Dendritic cell treated with granulocyte-macrophage colony-stimulating factor and Interleukin-4, amounts not matched to agents 40 ng/mL and 50 ng/mL, for 4 days (primary cell): ENCODE results near the gene MYT1.
A peak's percentile ranks its signal among the peaks of the same experiment; 100 is the strongest.

Experiments
- H3K27ac Mint-ChIP-seq: one replicate; pipeline ENCODE4 v1.8.0; 2022; ENCODE audit warnings: mild to moderate bottlenecking, mixed read lengths
- H3K27me3 Mint-ChIP-seq: one replicate; pipeline ENCODE4 v1.8.0; 2022; ENCODE audit warnings: mild to moderate bottlenecking, mixed read lengths
- H3K36me3 Mint-ChIP-seq: one replicate; pipeline ENCODE4 v1.8.0; 2022; ENCODE audit warnings: low read depth, mixed read lengths
- H3K4me1 Mint-ChIP-seq: one replicate; pipeline ENCODE4 v1.8.0; 2022; ENCODE audit warnings: low read depth, mixed read lengths
- H3K4me3 Mint-ChIP-seq: one replicate; pipeline ENCODE4 v1.8.0; 2022; ENCODE audit warnings: mild to moderate bottlenecking, moderate library complexity, mixed read lengths
- H3K9me3 Mint-ChIP-seq: one replicate; pipeline ENCODE4 v1.8.0; 2022; ENCODE audit warnings: mixed read lengths
- intact Hi-C: fragments of 100-400 bp; cut with micrococcal nuclease; formaldehyde crosslinking; loops from one replicate; pipeline ENCODE4 v1.15.0; 2022

The MYT1 gene

DNA sequence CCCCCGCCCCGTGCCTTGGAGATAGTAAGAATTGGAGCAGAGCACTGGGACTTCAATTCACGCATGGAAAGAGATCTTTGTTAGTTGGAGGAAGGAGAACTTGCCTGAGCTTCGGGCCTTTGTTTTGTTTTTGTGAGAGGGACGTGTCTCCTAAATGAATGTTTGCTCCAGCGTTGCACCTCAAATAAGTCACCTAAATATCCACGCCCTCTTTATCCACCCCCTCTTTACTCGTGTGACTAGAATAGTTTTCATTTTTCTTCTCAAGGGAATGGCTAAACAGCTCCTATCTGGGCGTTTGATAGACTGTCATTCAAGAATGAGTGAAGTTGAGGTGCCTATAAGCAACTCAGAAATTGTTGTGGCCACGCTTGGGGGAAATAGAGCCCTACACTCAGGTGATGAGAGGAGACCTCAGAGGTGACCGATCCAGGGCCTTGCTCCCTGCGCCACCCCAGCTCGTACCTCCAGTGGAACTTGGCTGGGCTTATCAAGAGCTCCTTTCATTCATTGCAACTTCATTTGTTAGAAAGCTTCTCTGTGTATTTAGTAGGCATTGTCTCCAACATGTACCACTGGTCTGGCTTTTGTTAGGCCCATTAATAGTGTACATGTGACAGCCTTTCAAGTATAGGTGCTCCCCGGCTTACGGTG, 92.2 kb downstream of the MYT1 start:
- Mint-ChIP-seq H3K27me3 (peaks cover 3% of the 10 kb centered on the region), H3K27ac (peak overlapping the region; percentile 91), H3K9me3 (no peaks in the 10 kb centered on the region), H3K36me3 (peaks cover 23% of the 10 kb centered on the region), H3K4me3 (peak overlapping the region; percentile 96), H3K4me1 (peaks cover 50% of the 10 kb centered on the region)
- intact Hi-C loops: no loop called here

DNA sequence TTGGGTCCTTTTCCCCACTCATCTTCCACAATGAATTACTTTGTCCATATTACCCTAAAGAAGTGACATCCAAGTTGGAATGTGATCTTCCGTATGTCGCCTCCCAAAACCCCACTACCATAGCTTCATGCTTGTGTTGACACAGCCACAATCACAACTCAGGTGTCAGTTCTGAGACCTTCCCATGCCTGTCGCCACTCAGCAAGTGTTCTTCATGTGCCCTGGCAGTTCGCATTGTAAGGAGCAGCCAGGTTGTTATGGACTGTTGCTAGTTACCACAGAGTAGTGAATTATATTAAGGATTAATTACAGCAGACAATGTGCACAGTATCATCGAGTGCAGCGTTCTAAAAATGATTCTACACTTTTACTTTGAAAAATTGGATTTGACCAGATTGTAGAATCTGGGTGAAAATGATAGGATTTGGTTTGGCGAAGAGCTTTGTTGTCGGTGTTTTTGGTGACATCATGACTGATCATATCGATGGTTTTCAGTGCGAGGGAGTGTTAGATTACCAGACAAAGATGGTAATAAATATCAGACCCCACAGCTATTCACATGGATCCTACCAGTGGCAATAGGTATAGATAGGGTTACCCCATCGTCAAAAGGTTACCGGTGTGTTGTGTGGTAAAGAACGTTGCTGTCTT, 93.0 kb downstream of the MYT1 start:
- Mint-ChIP-seq H3K27ac (no peak overlapping the region), H3K4me1 (peaks cover 48% of the 10 kb centered on the region), H3K27me3 (peaks cover under 1% of the 10 kb centered on the region), H3K36me3 (peaks cover 29% of the 10 kb centered on the region), H3K9me3 (no peaks in the 10 kb centered on the region), H3K4me3 (peak overlapping the region; percentile 20)
- intact Hi-C loops: no loop called here

DNA sequence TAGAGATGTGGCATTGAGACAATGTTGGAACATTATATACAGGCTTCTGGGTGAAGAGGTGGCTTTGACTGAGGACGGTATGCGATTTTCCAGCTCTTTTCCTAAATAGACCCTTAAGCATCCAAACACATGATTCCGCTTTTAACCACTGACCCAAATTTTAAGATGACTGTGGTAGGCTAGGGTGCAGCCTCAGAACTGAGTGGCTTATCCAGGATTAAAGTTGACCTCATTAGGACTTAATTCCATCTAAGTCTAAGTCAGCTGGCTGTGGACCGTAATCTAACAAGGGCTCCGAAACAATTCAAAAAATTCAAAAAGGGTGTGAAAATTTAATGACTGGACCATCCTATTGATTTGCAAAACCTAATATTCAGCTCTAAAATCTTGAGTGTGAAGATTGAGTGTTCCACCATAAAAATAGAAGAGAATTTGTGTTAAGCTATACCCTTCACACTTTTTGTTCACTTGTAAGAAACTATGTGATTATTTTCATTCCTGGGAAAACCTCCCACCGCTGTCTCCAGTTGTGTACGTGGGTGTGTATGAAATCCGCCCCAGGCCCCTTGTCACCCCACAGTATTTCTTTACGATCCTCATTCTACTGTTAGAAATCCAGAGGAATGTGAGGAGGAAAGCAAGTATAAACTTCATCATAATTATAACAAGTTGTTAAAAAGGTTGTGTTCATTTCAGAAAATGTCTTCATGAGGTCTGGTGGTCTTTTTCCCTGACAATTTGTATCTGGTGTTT, 94.0 kb downstream of the MYT1 start:
- intact Hi-C loops: no loop called here
- Mint-ChIP-seq H3K36me3 (peaks cover 39% of the 10 kb centered on the region), H3K9me3 (no peaks in the 10 kb centered on the region), H3K4me1 (peaks cover 38% of the 10 kb centered on the region), H3K27ac (no peak overlapping the region), H3K4me3 (no peak overlapping the region), H3K27me3 (no peaks in the 10 kb centered on the region)

DNA sequence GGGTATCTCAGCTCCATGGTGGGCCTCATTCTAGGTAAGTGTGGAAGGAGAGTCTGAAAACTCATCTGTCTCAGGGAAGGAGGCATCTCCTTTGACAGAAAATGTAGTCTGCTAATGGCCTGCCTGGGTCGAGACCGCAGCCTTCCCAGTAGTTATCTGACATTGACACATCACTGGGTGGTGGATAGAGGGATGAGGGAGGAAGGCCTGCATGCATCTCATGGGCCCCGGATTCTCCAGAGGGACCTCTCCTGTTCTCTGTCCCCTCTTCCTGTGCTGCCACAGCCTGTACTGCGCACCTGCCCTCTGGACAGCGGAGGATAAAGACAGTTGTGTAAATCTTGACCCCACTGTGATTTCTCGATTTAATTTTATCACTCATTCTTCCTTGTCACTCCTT, 96.0 kb downstream of the MYT1 start:
- no peak overlapping the region for H3K4me3 Mint-ChIP-seq
- H3K36me3 Mint-ChIP-seq: peaks cover 55% of the 10 kb centered on the region
- H3K4me1 Mint-ChIP-seq: peaks cover 31% of the 10 kb centered on the region
- intact Hi-C loops: no loop called here
- no peak overlapping the region for H3K27ac Mint-ChIP-seq
- no peaks in the 10 kb centered on the region for H3K27me3 Mint-ChIP-seq
- no peaks in the 10 kb centered on the region for H3K9me3 Mint-ChIP-seq

DNA sequence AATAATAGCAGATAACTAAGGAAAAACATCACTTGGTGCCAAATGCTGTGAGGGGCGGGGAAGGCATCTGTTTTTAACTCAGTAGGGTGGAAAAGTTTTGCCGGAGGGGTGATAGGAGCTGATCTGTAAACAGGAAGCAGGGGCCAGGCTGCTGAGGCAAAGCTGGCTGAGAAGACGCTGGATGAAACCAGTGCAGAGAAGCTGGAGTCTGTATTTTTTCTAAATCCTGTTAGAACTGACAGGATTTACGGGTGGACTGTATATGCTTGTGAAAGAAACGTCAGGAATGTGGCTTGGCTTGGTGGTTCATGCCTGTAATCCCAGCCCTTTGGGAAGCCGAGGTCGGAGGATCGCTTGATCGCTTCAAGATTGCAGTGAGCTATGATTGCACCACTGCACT, 96.9 kb downstream of the MYT1 start:
- H3K36me3 Mint-ChIP-seq: peaks cover 55% of the 10 kb centered on the region
- intact Hi-C loops: no loop called here
- H3K27ac Mint-ChIP-seq: no peak overlapping the region
- H3K9me3 Mint-ChIP-seq: no peaks in the 10 kb centered on the region
- no peak overlapping the region for H3K4me3 Mint-ChIP-seq
- peaks cover 30% of the 10 kb centered on the region for H3K4me1 Mint-ChIP-seq
- H3K27me3 Mint-ChIP-seq: no peaks in the 10 kb centered on the region

DNA sequence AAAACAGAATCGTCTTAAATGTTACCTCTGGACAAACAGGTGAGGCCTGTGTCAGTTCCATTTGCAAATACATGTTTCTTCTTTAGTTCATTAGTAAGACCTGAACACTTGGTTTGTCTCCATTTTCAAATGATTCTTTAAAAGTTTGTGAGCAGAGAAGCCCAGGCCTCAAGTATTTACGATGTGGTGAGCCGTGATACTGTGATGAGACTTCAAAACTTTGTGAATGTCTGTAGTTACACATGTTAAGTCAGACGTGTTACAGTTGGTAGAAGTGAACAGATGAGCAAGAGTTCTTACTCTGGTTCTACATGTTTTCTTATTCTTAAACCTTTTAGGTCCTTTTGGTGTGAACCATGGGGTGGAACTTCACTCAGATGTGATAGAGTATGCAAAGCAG, 99.8 kb downstream of the MYT1 start:
- Mint-ChIP-seq H3K27me3 (no peaks in the 10 kb centered on the region), H3K9me3 (no peaks in the 10 kb centered on the region), H3K4me3 (no peak overlapping the region), H3K27ac (no peak overlapping the region), H3K4me1 (peaks cover under 1% of the 10 kb centered on the region), H3K36me3 (peaks cover 65% of the 10 kb centered on the region)
- intact Hi-C loops: no loop called here

DNA sequence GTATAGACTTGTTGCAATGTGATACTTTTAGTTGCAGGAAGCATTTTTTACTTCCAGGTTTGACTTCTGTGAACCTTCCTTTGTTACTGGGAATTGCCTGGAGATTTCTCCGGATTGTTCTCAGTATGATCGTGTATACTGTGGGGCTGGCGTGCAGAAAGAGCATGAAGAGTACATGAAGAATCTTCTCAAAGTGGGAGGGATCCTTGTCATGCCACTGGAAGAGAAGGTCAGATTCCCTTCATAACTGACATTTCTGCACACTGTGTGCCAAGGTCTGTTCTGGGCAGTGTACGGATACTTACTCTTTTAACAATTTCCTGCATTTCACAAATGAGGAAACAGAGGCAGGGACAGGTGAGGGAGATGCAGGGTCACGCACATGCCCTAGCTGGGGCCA, 100.9 kb downstream of the MYT1 start:
- peaks cover 72% of the 10 kb centered on the region for H3K36me3 Mint-ChIP-seq
- H3K27ac Mint-ChIP-seq: no peak overlapping the region
- no peaks in the 10 kb centered on the region for H3K4me1 Mint-ChIP-seq
- H3K4me3 Mint-ChIP-seq: no peak overlapping the region
- H3K27me3 Mint-ChIP-seq: no peaks in the 10 kb centered on the region
- H3K9me3 Mint-ChIP-seq: no peaks in the 10 kb centered on the region
- intact Hi-C loops: no loop called here

DNA sequence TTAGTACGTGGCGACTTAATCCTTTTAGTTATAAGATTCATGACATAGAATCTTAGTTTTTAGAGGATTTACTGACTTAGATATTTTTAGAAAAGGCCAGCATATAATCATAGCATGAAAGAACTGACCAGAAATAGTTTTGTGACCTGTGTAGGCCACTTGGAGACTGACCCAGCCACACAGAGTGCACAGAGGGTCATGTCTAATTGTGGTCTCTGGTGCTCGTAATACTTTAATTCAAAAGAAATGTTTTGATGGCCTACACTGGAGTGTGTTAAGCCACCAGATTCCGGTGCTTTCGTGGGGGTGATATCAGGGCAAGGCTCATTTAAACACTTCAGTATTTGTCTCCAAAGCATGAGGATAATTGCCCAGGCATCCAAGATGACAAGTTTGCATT, 102.7 kb downstream of the MYT1 start:
- H3K9me3 Mint-ChIP-seq: no peaks in the 10 kb centered on the region
- no peak overlapping the region for H3K4me3 Mint-ChIP-seq
- no peaks in the 10 kb centered on the region for H3K27me3 Mint-ChIP-seq
- peaks cover 70% of the 10 kb centered on the region for H3K36me3 Mint-ChIP-seq
- H3K27ac Mint-ChIP-seq: no peak overlapping the region
- no peaks in the 10 kb centered on the region for H3K4me1 Mint-ChIP-seq
- intact Hi-C loops: no loop called here

DNA sequence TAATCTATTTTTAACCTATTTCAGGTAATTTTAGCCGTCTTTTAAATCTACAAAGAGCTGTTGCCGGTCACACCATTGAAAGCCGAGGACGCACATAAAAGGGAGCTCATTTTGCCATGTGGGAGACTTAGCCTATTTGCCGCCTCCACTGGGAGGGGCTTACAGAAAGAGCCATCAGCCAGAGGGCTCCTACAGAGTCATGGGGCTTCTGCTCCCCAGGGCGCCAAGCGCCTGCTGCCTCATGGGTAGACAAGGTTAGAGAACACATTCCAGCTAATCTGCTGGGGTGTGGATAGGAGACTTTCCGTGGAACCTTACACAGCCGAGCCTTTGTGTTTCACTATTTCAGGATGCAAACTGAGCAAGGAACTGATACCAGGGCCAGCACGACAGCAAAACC, 103.9 kb downstream of the MYT1 start:
- Mint-ChIP-seq H3K4me3 (no peak overlapping the region), H3K27ac (no peak overlapping the region), H3K9me3 (no peaks in the 10 kb centered on the region), H3K4me1 (no peaks in the 10 kb centered on the region), H3K36me3 (peaks cover 64% of the 10 kb centered on the region), H3K27me3 (no peaks in the 10 kb centered on the region)
- intact Hi-C loops: no loop called here

DNA sequence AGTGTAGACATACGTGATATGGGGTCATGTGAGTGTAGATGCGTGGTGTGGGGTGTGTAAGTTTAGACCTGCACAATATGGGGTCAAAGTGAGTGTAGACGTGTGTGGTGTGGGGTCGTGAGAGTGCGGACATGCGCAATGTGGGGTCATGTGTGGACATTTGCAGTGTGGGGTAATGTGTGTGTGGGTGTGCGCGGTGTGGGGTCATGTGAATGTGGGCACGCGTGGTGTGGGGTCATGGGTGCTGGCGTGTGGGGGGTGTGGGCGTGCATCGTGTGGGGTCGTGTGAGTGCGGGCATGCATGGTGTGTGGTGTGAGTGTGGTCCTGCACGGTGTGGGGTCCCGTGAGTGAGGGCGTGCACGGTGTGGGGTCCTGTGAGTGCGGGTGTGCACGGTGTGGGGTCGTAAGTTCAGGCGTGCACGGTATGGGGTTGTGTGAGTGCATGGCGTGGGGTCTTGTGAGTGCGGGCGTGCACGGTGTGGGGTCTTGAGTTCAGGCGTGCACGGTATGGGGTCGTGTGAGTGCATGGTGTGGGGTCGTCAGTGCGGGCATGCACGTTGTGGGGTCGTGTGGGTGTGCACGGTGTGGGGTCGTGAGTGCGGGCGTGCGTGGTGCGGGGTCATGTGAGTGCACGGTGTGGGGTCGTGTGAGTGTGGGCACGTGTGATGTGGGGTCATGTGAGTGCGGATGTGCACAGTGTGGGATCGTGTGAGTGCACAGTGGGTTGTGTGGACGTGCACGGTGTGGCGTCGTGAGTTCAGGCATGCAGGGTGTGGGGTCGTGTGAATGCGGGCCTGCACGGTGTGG, 105.6 kb downstream of the MYT1 start:
- intact Hi-C loops: no loop called here
- Mint-ChIP-seq H3K27me3 (no peaks in the 10 kb centered on the region), H3K4me1 (no peaks in the 10 kb centered on the region), H3K27ac (no peak overlapping the region), H3K4me3 (no peak overlapping the region), H3K36me3 (peaks cover 60% of the 10 kb centered on the region), H3K9me3 (no peaks in the 10 kb centered on the region)

DNA sequence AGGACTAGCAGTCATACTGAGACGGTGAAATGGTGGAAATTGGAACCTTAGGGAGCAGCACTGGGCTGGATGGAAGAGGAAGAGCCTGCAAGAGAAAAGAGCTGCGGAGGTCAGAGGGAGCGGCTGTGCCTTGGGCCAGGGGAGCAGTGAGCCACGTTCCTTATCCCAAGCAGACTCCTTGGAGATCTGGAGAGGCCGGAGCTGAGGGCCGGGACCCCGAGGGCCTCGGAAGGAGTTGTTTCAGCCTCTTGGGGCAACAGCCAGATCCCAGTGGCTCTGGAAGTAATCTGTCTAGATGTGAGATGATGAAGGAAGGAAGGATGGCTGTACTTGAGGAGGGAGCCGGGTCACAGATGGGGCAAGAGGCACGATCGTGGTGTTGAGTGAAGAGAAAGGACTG, 107.4 kb downstream of the MYT1 start:
- no peaks in the 10 kb centered on the region for H3K9me3 Mint-ChIP-seq
- H3K4me1 Mint-ChIP-seq: no peaks in the 10 kb centered on the region
- no peak overlapping the region for H3K4me3 Mint-ChIP-seq
- H3K27ac Mint-ChIP-seq: no peak overlapping the region
- peaks cover 55% of the 10 kb centered on the region for H3K36me3 Mint-ChIP-seq
- intact Hi-C loops: no loop called here
- no peaks in the 10 kb centered on the region for H3K27me3 Mint-ChIP-seq

DNA sequence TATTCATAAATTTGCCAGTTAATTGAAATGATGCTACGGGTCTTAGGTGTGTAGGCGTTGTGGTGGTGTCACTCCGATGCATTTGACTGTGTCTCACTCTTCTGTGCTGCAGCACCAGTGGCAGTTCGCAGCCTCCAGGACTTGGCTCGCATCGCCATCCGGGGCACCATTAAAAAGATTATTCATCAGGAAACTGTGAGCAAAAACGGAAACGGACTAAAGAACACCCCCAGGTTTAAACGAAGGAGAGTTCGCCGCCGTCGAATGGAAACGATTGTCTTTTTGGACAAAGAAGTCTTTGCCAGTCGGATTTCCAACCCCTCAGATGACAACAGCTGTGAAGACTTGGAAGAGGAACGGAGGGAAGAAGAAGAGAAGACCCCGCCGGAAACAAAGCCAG, 108.9 kb downstream of the MYT1 start:
- H3K27me3 Mint-ChIP-seq: no peaks in the 10 kb centered on the region
- intact Hi-C loops: no loop called here
- H3K4me3 Mint-ChIP-seq: no peak overlapping the region
- peaks cover 57% of the 10 kb centered on the region for H3K36me3 Mint-ChIP-seq
- peaks cover 7% of the 10 kb centered on the region for H3K4me1 Mint-ChIP-seq
- no peak overlapping the region for H3K27ac Mint-ChIP-seq
- H3K9me3 Mint-ChIP-seq: no peaks in the 10 kb centered on the region

DNA sequence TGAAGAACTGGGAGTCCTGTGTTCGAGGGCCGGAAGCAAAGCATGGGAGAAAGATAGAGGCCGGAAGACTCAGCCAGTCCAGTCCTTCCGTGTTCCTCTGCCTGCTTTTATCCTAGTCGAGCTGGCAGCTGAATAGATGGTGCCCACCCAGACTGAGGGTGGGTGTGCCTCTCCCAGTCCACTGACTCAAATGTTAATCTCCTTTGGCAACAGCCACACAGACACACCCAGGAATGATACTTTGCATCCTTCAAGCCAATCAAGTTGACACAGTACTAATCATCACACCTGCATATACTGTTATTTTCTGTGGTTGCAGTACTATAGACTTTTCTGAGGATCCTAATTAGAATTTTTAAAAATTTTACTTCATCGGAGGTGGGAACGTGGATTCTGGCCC, 112.6 kb downstream of the MYT1 start:
- Mint-ChIP-seq H3K9me3 (no peaks in the 10 kb centered on the region), H3K27ac (no peak overlapping the region), H3K4me1 (peaks cover 7% of the 10 kb centered on the region), H3K4me3 (no peak overlapping the region), H3K27me3 (no peaks in the 10 kb centered on the region), H3K36me3 (peaks cover 25% of the 10 kb centered on the region)
- intact Hi-C loops: no loop called here
